ENCODE results near the gene IQSEC3. TPM values are rescaled to one million over a fixed set of nuclear protein-coding genes. Genes with fewer than 3 reads are reported as not detected.

Gene IQSEC3
- total RNA-seq, 6 donors from 2014 or later: 2.1 to 19.0 (median 8.2) TPM

DNA sequence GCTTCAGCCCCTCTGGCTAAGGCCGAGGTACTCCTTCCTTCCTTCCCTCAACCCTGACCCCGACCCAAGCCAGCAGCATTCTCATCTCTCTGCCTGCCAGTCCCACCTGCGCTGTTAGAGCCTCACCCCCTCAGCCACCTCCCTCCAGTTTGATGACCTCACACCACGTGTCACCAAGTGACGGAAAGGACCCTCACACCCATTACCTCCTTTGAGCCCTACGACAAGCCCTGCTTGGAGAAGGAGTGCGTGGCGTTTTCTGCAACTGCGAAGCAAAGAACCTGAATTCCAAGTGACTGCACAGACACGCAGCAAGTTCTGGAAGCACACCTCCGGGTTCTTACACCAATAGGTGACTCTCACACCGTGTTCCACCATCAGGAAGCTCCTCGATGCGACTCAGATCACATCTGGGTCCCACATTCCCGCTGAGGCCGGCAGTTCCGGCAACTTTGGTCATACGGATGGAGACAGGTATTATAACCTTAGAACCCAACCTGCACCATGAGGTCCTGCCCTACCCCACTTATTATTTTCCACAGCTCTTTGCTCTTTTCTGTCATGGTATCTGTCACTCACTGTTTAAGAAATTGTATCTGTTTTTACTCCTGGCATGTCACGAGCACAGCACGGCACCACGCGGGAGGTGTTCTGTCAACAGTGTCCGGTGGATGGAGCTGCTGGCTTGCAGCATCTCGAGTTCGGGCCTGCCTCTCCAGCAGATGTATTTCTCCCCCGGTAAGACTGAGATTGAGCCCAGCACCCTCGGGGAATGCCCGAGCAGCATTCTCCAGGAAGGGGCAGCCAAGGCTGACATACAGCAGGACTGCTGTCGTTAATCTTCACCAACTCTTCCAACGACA, 152.4 kb downstream of the IQSEC3 start:
- Histone ChIP-seq H3K27ac (no peak overlapping the region), H3K27me3 (no peaks in the 10 kb centered on the region), H3K4me1 (peaks cover under 1 to 5% (median 2%) of the 10 kb centered on the region in 4 donors), H3K36me3 (no peaks in the 10 kb centered on the region), H3K4me3 (no peak overlapping the region), H3K9me3 (no peaks in the 10 kb centered on the region)
- 82 to 89% methylated on average over 30 of the region's 30 CpGs for WGBS, 2 donors
- TF ChIP-seq POLR2A (IDR thresholded peaks at IDR 0.05): no peak
- TF ChIP-seq EP300 (IDR thresholded peaks at IDR 0.05): no peak
- TF ChIP-seq, protein P1, sequence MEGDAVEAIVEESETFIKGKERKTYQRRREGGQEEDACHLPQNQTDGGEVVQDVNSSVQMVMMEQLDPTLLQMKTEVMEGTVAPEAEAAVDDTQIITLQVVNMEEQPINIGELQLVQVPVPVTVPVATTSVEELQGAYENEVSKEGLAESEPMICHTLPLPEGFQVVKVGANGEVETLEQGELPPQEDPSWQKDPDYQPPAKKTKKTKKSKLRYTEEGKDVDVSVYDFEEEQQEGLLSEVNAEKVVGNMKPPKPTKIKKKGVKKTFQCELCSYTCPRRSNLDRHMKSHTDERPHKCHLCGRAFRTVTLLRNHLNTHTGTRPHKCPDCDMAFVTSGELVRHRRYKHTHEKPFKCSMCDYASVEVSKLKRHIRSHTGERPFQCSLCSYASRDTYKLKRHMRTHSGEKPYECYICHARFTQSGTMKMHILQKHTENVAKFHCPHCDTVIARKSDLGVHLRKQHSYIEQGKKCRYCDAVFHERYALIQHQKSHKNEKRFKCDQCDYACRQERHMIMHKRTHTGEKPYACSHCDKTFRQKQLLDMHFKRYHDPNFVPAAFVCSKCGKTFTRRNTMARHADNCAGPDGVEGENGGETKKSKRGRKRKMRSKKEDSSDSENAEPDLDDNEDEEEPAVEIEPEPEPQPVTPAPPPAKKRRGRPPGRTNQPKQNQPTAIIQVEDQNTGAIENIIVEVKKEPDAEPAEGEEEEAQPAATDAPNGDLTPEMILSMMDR (IDR thresholded peaks at IDR 0.05): no peak
- no peak for TF ChIP-seq POLR2AphosphoS5 (IDR thresholded peaks at IDR 0.05)
- ATAC-seq (ENCODE audit: low FRiP score in 2 of 2) (no peak), DNase-seq (no peak)

DNA sequence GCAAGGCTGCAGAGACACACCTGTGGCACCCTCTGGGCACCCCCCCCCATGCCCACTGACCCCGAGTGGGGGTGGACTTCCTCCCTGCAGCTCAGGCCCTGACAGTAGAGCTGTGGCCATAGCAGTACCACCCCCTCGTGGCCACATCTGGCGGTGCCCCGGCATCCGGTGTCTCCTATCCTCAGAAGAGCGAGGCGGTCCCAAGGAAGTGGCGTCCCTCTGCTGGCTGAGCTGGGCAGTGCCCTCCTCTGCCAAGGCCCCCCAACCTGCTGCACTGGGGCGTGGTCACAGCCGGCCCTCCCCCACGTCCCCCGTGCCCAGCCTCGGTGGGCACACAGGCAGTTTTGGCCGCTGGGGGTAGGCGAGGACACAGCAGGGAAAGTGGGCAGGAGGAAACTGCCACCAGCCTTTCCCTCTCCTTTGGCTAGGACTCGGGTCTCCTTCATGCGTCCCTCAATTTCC, 153.4 kb downstream of the IQSEC3 start:
- peak; percentile 67 to 94 for DNase-seq
- Histone ChIP-seq H3K27ac (no peak overlapping the region), H3K4me3 (no peak overlapping the region), H3K36me3 (no peaks in the 10 kb centered on the region), H3K4me1 (peaks cover 0 to 2% (median 0%) of the 10 kb centered on the region in 4 donors), H3K27me3 (no peaks in the 10 kb centered on the region), H3K9me3 (no peaks in the 10 kb centered on the region)
- TF ChIP-seq POLR2A (IDR thresholded peaks at IDR 0.05): no peak
- TF ChIP-seq, protein P1 (IDR thresholded peaks at IDR 0.05): peak; percentile 47 to 88 (median 79)
- ATAC-seq (ENCODE audit: low FRiP score in 2 of 2): peak; percentile 74 to 86
- WGBS, 2 donors: 28 to 35% methylated on average over 10 to 15 of the region's 17 CpGs

DNA sequence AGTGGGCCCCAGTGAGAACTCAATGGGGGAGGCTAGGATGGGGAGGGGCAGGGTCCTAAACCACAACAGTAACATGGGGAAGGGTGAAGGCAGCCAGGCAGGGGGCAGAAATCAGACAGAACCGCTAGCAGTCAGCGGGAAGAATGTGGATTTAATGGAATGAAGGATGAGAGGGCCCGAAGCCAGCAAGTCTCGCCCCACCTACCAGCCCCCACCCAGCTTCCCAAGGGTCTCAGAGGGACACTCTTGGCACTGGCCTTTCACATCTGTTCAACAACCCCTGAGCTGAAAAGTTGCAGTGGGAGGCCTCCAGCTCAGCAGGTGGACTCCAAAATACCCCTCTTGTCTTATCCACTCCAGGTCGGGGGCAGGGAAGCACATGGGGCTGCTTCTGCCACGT, 153.9 kb downstream of the IQSEC3 start:
- ATAC-seq (ENCODE audit: low FRiP score in 2 of 2): no peak
- no peaks in the 10 kb centered on the region for H3K36me3 ChIP-seq
- no peak overlapping the region for H3K27ac ChIP-seq
- DNase-seq: no peak
- no peaks in the 10 kb centered on the region for H3K9me3 ChIP-seq
- TF ChIP-seq, protein P1 (IDR thresholded peaks at IDR 0.05): no peak
- TF ChIP-seq EP300 (IDR thresholded peaks at IDR 0.05) (no peak), POLR2AphosphoS5 (IDR thresholded peaks at IDR 0.05) (no peak), POLR2A (IDR thresholded peaks at IDR 0.05) (no peak)
- H3K4me3 ChIP-seq: no peak overlapping the region
- peaks cover 0 to 2% (median 0%) of the 10 kb centered on the region in 4 donors for H3K4me1 ChIP-seq
- 56 to 70% methylated on average over 6 of the region's 6 CpGs for WGBS, 2 donors
- H3K27me3 ChIP-seq: no peaks in the 10 kb centered on the region

DNA sequence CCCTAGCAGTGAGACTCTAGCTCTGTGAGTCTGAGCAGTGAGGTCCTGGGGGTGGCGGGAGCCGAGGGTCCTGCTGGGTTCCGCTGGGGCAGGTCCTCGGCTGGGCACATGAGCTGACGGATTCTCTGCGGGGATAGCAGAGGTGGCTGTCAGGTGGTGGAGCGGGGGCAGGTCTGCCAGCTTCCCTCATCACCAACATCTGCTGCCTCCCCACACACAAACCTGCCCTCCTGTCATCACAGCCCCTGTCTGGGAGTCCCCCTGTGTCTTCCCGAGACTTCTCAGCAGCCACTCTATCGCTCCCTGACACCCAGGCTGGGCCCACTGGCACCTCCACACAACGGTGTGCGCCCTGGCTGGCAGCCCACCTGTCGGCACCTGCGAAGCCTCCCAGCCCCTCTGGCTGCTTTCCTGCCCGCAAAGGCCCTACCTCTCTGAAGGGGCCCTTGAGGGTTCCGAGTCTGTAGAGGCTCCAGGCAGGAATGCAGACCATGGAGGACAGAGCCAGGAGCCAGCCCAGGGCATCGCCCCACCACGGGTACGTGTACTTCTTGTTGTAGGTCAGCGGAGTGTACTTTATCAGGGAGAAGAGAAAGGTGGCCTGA, 154.5 kb downstream of the IQSEC3 start:
- Histone ChIP-seq H3K4me1 (peaks cover 0 to 2% (median 0%) of the 10 kb centered on the region in 4 donors), H3K9me3 (no peaks in the 10 kb centered on the region), H3K27me3 (no peaks in the 10 kb centered on the region), H3K27ac (no peak overlapping the region), H3K4me3 (no peak overlapping the region), H3K36me3 (no peaks in the 10 kb centered on the region)
- WGBS, 2 donors: 68 to 82% methylated on average over 10 to 19 of the region's 19 CpGs
- ATAC-seq (ENCODE audit: low FRiP score in 2 of 2): no peak
- no peak for DNase-seq
- TF ChIP-seq POLR2A (IDR thresholded peaks at IDR 0.05) (no peak), POLR2AphosphoS5 (IDR thresholded peaks at IDR 0.05) (no peak), EP300 (IDR thresholded peaks at IDR 0.05) (no peak)
- TF ChIP-seq, protein P1 (IDR thresholded peaks at IDR 0.05): no peak

Measured in upper lobe of left lung (tissue), 6 donors.